NCI-H2227 (cell line): ENCODE measurements around the gene HPS5.
"Not testable (repeated sequence)": the region's sequence is repeated elsewhere in the genome, so short reads cannot be mapped to it uniquely, and the experiment has no call there.

ENCODE experiments used
- DNase-seq: peaks from one replicate; lab custom pipeline; 2025; ENCODE audit not compliant: unreplicated experiment; lab: John Stamatoyannopoulos, UW

Gene HPS5

GRCh38 chr11:18321969-18322711 lies at the start of gene HPS5, which contains the start of gene GTF2H1:
Gene HPS5, minus strand, starts transcription at chr11:18322140. Its CDS starts 4,282 bp downstream, at chr11:18317858.
Gene GTF2H1, plus strand, starts transcription at chr11:18322567. Its CDS starts 10,508 bp downstream, at chr11:18333075.
- peak; percentile 99 for DNase-seq

- no peak for DNase-seq
Measured at GRCh38 chr11:18371279-18371678, 49.3 kb upstream of the HPS5 start.

GRCh38 chr11:18369398-18369797 lies 47.5 kb upstream of the HPS5 start:
- DNase-seq, result no peak

GRCh38 chr11:18368221-18368620 lies 46.3 kb upstream of the HPS5 start:
- no peak for DNase-seq

- no peak for DNase-seq
Measured at GRCh38 chr11:18367431-18367830, 45.5 kb upstream of the HPS5 start.

- DNase-seq, result no peak
Measured at GRCh38 chr11:18366286-18366685, 44.3 kb upstream of the HPS5 start.

GRCh38 chr11:18365741-18366140 lies 43.8 kb upstream of the HPS5 start:
- no peak for DNase-seq

- DNase-seq, result no peak
Measured at GRCh38 chr11:18364495-18365073, 42.6 kb upstream of the HPS5 start.

- no peak for DNase-seq
Measured at GRCh38 chr11:18361154-18361553, 39.2 kb upstream of the HPS5 start.

GRCh38 chr11:18358646-18359045 lies 36.7 kb upstream of the HPS5 start:
- DNase-seq, result no peak

- no peak for DNase-seq
Measured at GRCh38 chr11:18352581-18352980, 30.6 kb upstream of the HPS5 start.

GRCh38 chr11:18347471-18348125 lies 25.7 kb upstream of the HPS5 start:
- DNase-seq, result no peak

GRCh38 chr11:18332891-18333290 lies 11.0 kb upstream of the HPS5 start:
- no peak for DNase-seq

- no peak for DNase-seq
Measured at GRCh38 chr11:18332302-18332701, 10.4 kb upstream of the HPS5 start.

GRCh38 chr11:18330921-18331320 lies 9.0 kb upstream of the HPS5 start:
- no peak for DNase-seq

GRCh38 chr11:18329196-18329870 lies 7.4 kb upstream of the HPS5 start:
- no peak for DNase-seq

GRCh38 chr11:18324381-18324780 lies 2.4 kb upstream of the HPS5 start:
- no peak for DNase-seq

- DNase-seq, result not testable (repeated sequence)
Measured at GRCh38 chr11:18323881-18324280, 1.9 kb upstream of the HPS5 start.

- no peak for DNase-seq
Measured at GRCh38 chr11:18322818-18323570, 1.1 kb upstream of the HPS5 start.

- peak; percentile 39 for DNase-seq
Measured at GRCh38 chr11:18321578-18321968, 367 bp downstream of the HPS5 start.

GRCh38 chr11:18320617-18321016 lies 1.3 kb downstream of the HPS5 start:
- no peak for DNase-seq
